ENCODE measurements around the gene SEMA3F. TPM values are rescaled to one million over a fixed set of nuclear protein-coding genes. Genes with fewer than 3 reads are reported as not detected.

SEMA3F gene
- total RNA-seq, 2 donors from 2014 or later = 1.5 TPM; not detected in 1

- Mint-ChIP-seq H3K9me3 (no peaks in the 10 kb centered on the region), H3K4me3 (no peak overlapping the region), H3K4me1 (no peaks in the 10 kb centered on the region), H3K36me3 (ENCODE audit: low read depth) (no peaks in the 10 kb centered on the region), H3K27me3 (no peaks in the 10 kb centered on the region), H3K27ac (no peak overlapping the region)
- ATAC-seq (replicated peaks) = no peak
These were observed 13.3 kb downstream of the SEMA3F start for GRCh38 chr3:50168388-50168787.

- Mint-ChIP-seq H3K4me1 (peaks cover 2% of the 10 kb centered on the region), H3K4me3 (no peak overlapping the region), H3K36me3 (ENCODE audit: low read depth) (no peaks in the 10 kb centered on the region), H3K27me3 (no peaks in the 10 kb centered on the region), H3K9me3 (no peaks in the 10 kb centered on the region), H3K27ac (no peak overlapping the region)
- ATAC-seq (replicated peaks) = no peak
These were observed 13.7 kb downstream of the SEMA3F start for GRCh38 chr3:50168791-50169190.

DNA sequence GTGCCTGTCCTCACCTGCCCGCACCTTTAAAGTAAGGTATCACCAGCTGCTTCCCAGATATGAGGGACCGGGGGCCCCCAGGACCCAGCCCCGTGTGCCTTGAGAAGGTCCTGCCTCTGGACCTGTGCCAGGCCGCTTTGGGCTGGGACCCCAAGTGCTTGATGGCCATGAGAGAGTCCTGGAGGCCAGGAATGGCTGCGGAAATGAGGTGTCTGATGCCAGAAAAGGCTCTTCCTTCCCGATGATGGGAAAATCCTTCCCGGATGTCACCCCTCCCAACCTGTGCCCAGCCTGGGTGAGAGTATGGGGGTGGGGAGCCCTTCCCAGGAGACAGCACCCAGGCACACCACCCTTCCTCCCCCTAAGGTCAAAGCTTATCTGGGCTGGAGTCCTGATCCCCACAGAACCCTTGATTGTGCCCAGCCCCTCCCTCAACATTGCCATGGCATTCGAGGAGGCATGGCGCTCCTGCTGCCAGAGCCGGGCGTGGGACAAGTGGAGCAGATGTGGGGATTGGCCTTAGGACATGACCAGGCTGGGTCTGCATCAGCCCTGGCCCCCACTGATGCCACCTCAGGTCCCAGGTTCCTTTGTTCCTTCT is 14.2 kb downstream of the SEMA3F start:
- Mint-ChIP-seq H3K27ac (no peak overlapping the region), H3K4me3 (no peak overlapping the region), H3K4me1 (peaks cover 4% of the 10 kb centered on the region), H3K36me3 (ENCODE audit: low read depth) (no peaks in the 10 kb centered on the region), H3K9me3 (no peaks in the 10 kb centered on the region), H3K27me3 (no peaks in the 10 kb centered on the region)
- no peak for ATAC-seq (replicated peaks)

GRCh38 chr3:50169858-50170257 is 14.7 kb downstream of the SEMA3F start:
- Mint-ChIP-seq H3K27me3 (no peaks in the 10 kb centered on the region), H3K4me3 (no peak overlapping the region), H3K36me3 (ENCODE audit: low read depth) (no peaks in the 10 kb centered on the region), H3K4me1 (peaks cover 4% of the 10 kb centered on the region), H3K27ac (no peak overlapping the region), H3K9me3 (no peaks in the 10 kb centered on the region)
- no peak for ATAC-seq (replicated peaks)

DNA sequence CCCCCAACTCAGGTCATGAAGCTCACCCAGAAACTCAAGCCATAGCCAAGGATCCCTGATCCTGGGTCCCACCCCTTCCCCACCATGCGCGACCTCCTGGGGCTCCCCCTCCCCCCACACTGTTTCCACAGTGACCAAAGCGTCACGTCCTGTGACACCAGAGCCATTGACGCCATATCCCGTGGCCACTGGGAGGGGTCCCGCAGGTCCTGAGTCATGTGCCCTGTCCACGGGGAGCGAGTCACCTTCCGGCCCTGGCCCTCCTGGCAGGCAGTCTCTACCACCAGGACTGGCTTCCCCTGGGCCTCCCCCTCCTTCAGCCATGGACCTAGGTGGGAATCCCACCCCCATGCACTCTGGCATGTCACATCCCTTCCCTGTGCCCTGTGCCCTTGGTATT is 15.6 kb downstream of the SEMA3F start:
- Mint-ChIP-seq H3K27ac (no peak overlapping the region), H3K9me3 (no peaks in the 10 kb centered on the region), H3K4me1 (peaks cover 4% of the 10 kb centered on the region), H3K4me3 (no peak overlapping the region), H3K36me3 (ENCODE audit: low read depth) (no peaks in the 10 kb centered on the region), H3K27me3 (no peaks in the 10 kb centered on the region)
- peak; percentile 45 for ATAC-seq (replicated peaks)

DNA sequence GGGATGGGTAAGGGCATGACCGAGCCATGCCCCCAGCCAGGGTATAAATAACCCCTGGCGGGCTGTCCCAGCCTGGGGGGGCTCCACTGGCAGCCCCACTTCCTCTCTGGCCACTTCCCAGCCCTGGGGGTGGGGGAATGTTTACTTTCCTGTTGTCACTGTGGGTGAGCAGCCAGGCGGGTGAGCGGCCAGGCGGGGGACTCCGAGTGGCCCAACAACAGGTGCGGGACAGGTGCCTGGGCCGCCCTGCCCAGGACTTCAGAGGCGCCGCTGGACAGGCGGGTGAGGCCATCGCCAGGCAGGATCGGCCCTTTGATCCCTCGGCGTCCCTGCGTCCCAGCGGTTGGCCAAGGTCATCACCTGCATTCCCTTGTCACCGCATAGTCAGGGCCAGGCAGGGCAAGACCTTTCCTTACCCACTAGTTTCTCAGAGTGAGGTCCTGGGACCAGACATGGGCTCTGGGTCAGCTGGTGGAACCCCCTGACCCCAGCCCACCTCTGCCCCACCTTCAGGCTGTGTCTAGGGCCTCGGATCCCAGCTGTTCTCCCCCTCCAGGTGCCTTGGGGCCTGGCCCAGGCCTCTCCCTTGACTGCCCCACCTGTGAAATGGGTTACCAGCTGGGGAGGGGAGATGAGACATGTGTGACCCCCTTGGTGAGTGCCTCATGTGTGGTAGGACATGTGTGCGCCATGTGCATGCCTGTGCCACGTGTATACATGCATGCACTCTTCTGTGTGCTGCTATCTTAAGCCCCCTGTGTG is 16.6 kb downstream of the SEMA3F start:
- Mint-ChIP-seq H3K27me3 (no peaks in the 10 kb centered on the region), H3K4me1 (peaks cover 4% of the 10 kb centered on the region), H3K9me3 (no peaks in the 10 kb centered on the region), H3K4me3 (no peak overlapping the region), H3K27ac (no peak overlapping the region), H3K36me3 (ENCODE audit: low read depth) (no peaks in the 10 kb centered on the region)
- no peak for ATAC-seq (replicated peaks)

GRCh38 chr3:50172626-50173220 is 17.6 kb downstream of the SEMA3F start:
- Mint-ChIP-seq H3K9me3 (no peaks in the 10 kb centered on the region), H3K27ac (no peak overlapping the region), H3K4me3 (no peak overlapping the region), H3K4me1 (peaks cover 4% of the 10 kb centered on the region), H3K36me3 (ENCODE audit: low read depth) (no peaks in the 10 kb centered on the region), H3K27me3 (no peaks in the 10 kb centered on the region)
- ATAC-seq (replicated peaks) = no peak

DNA sequence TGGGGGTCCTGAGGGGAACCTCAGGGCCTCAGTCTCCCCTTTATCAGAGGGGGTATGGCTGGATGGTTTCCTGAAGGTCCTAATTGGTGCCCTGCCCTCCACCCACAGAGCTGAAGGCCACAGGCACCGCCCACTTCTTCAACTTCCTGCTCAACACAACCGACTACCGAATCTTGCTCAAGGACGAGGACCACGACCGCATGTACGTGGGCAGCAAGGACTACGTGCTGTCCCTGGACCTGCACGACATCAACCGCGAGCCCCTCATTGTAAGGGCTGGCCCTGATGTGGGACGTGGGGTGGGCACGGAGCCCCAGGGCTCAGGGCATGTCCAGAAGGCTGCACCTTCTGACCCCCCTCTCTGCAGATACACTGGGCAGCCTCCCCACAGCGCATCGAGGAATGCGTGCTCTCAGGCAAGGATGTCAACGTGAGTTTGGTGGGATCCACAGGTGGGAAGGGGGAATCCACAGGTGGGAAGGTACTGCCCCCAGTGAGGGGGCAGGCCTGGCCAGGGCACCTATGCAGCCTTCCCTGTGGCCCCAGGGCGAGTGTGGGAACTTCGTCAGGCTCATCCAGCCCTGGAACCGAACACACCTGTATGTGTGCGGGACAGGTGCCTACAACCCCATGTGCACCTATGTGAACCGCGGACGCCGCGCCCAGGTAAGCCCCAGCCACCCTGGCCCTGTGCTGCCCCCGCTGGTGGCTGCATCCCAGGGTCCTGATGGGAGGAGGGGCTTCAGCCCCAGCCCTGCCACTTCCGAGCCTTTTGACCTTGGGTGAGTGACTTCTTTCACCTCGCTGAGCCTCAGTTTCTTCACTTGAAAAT is 18.8 kb downstream of the SEMA3F start:
- Mint-ChIP-seq H3K4me3 (peak overlapping the region; percentile 41), H3K27ac (no peak overlapping the region), H3K4me1 (peaks cover 4% of the 10 kb centered on the region), H3K36me3 (ENCODE audit: low read depth) (no peaks in the 10 kb centered on the region), H3K9me3 (no peaks in the 10 kb centered on the region), H3K27me3 (no peaks in the 10 kb centered on the region)
- peak; percentile 25 for ATAC-seq (replicated peaks)

DNA sequence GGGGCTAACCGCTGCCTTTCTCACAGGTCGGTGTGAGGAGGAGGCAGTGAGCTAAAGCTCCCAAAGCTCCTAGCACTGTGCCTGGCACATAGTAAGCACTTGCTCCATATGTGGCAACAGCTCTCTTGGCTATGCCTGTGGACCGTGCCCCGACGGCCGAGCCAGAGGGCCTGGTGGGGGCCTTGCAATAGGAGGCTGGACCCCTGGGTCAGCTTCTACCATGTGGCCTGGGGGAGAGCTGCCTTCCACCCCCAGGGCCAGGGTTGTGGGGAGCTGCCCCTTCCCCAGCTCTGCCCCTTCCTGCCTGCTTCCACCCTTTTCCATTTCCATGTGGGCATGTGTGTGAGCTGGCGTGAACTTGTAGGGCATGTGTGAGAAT is 19.4 kb downstream of the SEMA3F start:
- Mint-ChIP-seq H3K4me3 (no peak overlapping the region), H3K36me3 (ENCODE audit: low read depth) (no peaks in the 10 kb centered on the region), H3K27me3 (no peaks in the 10 kb centered on the region), H3K4me1 (peaks cover 4% of the 10 kb centered on the region), H3K27ac (no peak overlapping the region), H3K9me3 (no peaks in the 10 kb centered on the region)
- no peak for ATAC-seq (replicated peaks)

DNA sequence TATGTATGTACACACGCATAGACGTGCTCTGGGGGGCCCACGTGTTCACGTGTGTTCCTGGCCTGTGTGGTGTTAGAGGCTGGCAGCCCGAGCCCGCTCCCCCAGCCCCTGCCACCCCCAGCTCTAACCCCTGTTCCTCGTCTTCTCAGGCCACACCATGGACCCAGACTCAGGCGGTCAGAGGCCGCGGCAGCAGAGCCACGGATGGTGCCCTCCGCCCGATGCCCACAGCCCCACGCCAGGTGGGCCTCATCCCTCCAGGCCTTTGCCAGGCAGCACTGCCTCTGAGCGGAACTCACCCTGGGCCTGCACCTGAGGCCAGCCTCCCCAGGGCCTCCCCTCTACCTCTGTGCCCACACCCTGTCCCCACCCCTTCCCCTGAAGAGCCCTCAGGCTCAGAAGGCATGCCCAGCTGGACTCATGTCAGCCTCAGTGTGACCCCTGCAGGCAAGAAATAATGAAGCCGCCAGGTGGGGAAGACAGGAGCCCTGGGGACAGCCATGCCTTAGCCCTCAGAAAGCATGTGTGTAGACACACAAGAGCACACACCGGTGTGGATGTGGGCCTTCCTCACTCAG is 19.9 kb downstream of the SEMA3F start:
- Mint-ChIP-seq H3K36me3 (ENCODE audit: low read depth) (no peaks in the 10 kb centered on the region), H3K27ac (no peak overlapping the region), H3K4me1 (peaks cover 4% of the 10 kb centered on the region), H3K27me3 (no peaks in the 10 kb centered on the region), H3K9me3 (no peaks in the 10 kb centered on the region), H3K4me3 (no peak overlapping the region)
- ATAC-seq (replicated peaks) = no peak

GRCh38 chr3:50177346-50177745 is 22.2 kb downstream of the SEMA3F start:
- no peak overlapping the region for H3K4me3 Mint-ChIP-seq
- ATAC-seq (replicated peaks) = no peak
- H3K36me3 Mint-ChIP-seq (ENCODE audit: low read depth) = no peaks in the 10 kb centered on the region
- H3K27ac Mint-ChIP-seq = no peak overlapping the region
- no peaks in the 10 kb centered on the region for H3K9me3 Mint-ChIP-seq
- peaks cover 4% of the 10 kb centered on the region for H3K4me1 Mint-ChIP-seq
- H3K27me3 Mint-ChIP-seq = no peaks in the 10 kb centered on the region

GRCh38 chr3:50179710-50180109 is 24.6 kb downstream of the SEMA3F start:
- Mint-ChIP-seq H3K4me1 (no peaks in the 10 kb centered on the region), H3K4me3 (no peak overlapping the region), H3K36me3 (ENCODE audit: low read depth) (no peaks in the 10 kb centered on the region), H3K9me3 (no peaks in the 10 kb centered on the region), H3K27ac (no peak overlapping the region), H3K27me3 (no peaks in the 10 kb centered on the region)
- ATAC-seq (replicated peaks) = no peak

GRCh38 chr3:50181985-50182384 is 26.9 kb downstream of the SEMA3F start:
- Mint-ChIP-seq H3K4me3 (no peak overlapping the region), H3K9me3 (no peaks in the 10 kb centered on the region), H3K4me1 (no peaks in the 10 kb centered on the region), H3K27ac (no peak overlapping the region), H3K36me3 (ENCODE audit: low read depth) (no peaks in the 10 kb centered on the region), H3K27me3 (no peaks in the 10 kb centered on the region)
- no peak for ATAC-seq (replicated peaks)

GRCh38 chr3:50182533-50183099 is 27.5 kb downstream of the SEMA3F start:
- no peaks in the 10 kb centered on the region for H3K4me1 Mint-ChIP-seq
- H3K27ac Mint-ChIP-seq = no peak overlapping the region
- no peak overlapping the region for H3K4me3 Mint-ChIP-seq
- H3K9me3 Mint-ChIP-seq = no peaks in the 10 kb centered on the region
- H3K36me3 Mint-ChIP-seq (ENCODE audit: low read depth) = no peaks in the 10 kb centered on the region
- no peak for ATAC-seq (replicated peaks)
- H3K27me3 Mint-ChIP-seq = no peaks in the 10 kb centered on the region
